NCI-H1417 treated with DMSO at 0.1 percent for 48 hours (cell line): ENCODE data around the gene KIF16B.
"Not testable (repeated sequence)": the region's sequence is repeated elsewhere in the genome, so short reads cannot be mapped to it uniquely, and the experiment has no call there.

Experiments
- DNase-seq: peaks from one replicate; lab custom pipeline; 2025; lab: John Stamatoyannopoulos, UW

Gene KIF16B

DNA sequence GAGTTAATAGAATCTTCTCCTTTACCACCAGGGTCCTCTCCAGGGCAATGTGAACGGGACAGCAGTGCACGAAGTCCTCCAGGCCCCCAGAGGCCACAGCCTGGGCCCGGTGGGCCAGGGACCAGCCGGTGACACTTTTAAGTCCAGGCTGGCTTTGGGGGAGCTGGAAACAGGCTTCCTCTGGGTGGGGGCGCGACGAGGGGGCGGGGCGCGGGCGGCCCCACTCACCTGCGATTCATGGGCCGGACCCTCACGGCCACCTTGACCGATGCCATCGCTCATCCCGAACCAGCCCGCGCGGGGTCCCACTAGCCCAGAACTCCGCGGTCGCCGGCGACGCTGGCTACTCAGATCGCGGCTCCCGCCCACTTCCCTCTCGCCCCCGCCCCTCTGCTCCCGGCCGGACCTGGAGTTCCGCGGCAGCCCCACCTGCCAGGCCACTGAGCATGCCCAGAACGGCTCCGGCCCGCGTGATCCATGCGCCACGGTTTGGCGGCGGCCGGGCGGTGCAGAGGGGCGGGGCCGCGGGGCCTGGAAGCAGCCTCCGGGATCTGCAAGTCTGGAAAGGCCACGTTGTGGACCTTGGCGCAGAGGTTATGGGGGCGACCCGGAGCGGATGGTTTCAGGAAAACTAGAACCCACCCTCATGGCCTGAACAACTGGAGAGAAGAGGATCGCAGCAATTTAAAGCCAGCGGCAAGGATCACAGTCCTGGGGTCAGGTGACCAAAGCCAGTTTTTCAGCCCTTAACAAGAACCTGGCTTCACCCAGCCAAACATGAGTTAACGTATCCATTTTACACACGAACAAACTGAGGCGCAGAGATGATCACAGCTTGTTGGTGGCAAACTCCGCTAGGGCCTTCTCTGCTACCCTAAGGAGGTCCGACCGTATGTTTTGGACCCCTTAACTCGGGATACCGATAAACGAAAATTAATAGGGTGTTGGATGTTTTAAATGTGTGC, at the start of gene KIF16B:
Gene KIF16B, minus strand, starts transcription at position 448 of the 965 bp plus-strand sequence. Its CDS starts 173 bp downstream, at position 275.
- peak; percentile 81 for DNase-seq

- DNase-seq = no peak
Measured at GRCh38 chr20:16622501-16622900, 49.3 kb upstream of the KIF16B start.

DNA sequence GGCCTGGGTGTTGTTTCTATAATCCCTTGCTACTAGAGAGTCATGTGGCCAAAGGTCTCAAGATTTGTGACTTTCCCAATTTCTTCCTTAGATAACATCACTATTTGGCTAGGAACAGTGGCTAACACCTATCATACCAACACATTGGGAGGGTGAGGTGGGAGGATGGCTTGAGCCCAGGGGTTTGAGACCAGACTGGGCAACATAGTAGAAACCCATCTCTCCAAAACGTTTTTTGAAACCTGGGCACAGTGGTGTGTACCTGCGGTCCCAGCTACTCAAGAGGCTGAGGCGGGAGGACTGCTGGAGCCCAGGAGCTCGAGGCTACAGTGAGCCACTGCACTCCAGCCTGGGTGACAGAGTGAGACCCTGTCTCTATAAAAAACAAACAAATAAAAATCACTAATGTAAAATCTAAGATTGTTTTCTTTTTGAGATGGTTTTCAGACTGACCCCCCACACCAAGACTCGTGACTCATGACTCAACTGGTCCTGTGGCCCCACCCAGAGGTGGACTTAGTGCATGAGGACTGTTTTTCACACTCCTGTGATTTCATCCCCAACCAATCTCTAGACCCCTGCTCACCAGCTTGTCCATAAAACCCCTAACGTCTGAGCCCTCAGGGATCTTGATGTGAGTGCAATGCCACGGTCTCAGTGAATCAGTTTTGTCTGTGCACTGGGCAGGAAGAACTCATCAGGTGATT, 48.3 kb upstream of the KIF16B start:
- DNase-seq = no peak

DNA sequence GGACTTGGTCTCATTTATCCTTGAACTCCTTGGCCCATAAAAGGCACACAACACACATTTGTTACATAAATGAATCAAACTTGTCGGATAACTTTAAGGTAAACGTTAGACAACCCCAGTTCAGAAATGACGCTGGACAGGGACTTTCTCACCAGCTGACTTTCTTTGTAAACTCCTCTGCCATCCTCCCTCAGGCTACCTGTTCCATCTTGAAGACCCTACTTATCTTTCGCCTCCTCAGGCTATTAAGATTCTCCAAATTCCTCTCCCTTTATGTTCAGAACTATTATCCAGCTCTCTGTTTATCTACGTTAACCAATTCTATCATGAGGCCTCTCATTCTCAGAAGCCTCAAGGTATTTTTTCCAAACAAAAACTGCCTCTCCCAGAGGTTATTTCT, 47.7 kb upstream of the KIF16B start:
- DNase-seq = no peak

DNA sequence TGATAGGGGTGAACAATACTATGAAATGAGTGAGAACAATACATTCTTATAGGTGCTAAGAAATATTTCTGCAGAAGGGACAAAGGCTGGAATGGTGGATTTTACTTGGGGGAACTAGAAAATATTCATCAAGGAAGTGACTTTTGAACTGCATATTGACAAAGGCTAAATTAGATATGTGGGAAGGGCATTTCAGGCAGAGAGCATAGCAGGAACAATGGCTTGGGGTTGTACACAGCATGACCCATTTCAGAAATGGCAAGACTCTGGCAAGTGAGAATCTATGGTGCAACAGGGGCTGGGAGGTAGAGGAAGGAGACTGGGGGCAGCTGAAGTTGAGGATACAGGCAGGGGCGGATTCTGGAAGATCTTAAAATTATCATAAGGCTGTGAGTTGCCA, 46.7 kb upstream of the KIF16B start:
- no peak for DNase-seq

- DNase-seq = no peak
Measured at GRCh38 chr20:16617056-16617455, 43.8 kb upstream of the KIF16B start.

DNA sequence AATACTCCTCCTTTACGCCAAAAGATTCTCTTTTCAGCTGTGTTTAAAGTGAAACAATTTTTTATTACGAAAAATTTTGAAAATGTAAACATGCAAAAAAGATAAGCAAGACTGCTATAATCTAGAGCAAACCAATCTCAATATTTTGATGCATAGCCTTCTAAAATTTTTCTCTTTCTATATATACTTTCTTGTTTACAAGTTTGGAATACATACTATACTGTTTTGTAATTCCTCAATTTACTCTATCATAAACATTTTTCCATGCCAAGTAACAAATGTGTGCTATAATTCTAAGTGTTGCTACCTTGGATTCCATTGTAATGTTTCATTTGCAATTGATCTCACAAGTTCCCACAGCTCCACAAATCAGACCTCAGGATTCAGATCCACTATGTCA, 43.1 kb upstream of the KIF16B start:
- DNase-seq = no peak

- DNase-seq = no peak
Measured at GRCh38 chr20:16615199-16615598, 42.0 kb upstream of the KIF16B start.

DNA sequence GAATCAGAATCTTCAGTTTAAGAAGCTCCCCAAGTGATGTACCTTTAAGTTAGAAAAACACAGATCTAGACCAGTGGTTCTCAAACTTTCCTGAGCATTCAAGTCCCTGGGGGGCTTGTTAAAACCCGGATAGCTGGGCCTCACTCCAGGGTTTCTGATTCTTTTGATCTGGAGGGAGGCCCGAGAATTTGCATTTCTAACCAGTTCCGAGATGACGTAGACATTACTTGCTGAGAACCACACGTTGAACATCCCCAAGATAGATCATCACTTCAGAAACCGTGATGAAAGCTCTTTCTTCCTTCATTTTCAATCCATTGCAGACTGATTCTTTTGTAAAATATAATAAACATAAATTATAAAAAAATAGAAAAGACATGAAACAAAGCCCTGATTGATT, 40.7 kb upstream of the KIF16B start:
- no peak for DNase-seq

DNA sequence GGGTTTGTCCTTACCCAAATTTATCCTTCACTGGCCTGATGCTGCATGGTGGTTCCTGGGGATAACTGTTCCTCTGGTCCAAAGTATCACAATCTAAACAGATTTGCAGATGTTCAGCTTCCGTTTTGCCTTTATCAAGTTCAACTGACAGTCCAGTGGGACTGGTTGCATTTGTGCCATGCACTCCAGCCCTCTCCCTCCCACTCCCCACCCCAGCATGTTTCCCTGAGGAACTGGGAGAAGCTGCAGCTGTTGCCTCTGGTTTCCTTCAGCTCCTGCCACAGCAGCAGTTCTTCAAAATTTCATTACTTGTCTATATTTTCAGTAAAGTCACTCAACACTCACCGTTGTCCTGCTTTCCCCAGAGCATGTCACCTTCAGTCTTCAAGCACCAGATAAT, 39.5 kb upstream of the KIF16B start:
- no peak for DNase-seq

- no peak for DNase-seq
Measured at GRCh38 chr20:16611817-16612216, 38.6 kb upstream of the KIF16B start.

GRCh38 chr20:16609066-16609465, 35.8 kb upstream of the KIF16B start:
- no peak for DNase-seq

DNA sequence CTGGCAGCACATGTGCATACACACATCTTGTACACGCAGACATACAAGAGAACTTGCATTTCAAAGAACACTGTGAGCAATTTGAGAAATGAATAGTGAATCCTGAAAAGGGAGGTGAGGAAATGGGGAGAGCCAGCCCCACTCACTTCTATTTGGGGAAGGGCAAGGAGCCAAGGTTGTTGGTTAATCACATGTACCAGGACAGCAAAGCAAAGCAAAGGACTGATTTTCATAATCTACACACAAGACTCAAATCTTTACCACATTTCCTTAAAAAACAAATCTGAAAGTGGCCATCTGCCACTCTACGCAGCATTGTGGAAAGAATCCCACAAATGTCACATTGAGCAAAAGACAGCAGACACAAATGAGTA, 35.0 kb upstream of the KIF16B start:
- DNase-seq = no peak

GRCh38 chr20:16607364-16608276, 34.4 kb upstream of the KIF16B start:
- DNase-seq = no peak

GRCh38 chr20:16606468-16607070, 33.3 kb upstream of the KIF16B start:
- DNase-seq = no peak

- DNase-seq = no peak
Measured at GRCh38 chr20:16601047-16601446, 27.8 kb upstream of the KIF16B start.

GRCh38 chr20:16599257-16599656, 26.0 kb upstream of the KIF16B start:
- no peak for DNase-seq

DNA sequence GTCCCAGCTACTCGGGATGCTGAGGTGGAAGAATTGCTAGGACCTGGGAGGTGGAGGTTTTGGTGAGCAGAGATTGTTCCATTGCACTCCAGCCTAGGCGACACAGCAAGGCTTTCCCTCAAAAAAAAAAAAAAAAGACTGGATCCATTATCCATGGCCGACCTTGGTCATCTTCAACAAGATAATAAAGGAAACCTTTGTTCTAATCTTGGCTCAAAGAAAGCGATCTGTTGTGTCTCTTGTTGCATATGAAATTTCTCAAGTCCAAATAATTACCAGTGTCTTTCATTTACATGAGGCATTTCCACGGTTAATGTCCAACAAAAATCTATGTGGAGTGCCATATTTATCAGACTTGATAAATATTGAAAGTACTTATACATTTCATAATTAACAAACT, 23.7 kb upstream of the KIF16B start:
- DNase-seq = no peak

GRCh38 chr20:16596404-16596803, 23.2 kb upstream of the KIF16B start:
- not testable (repeated sequence) for DNase-seq

DNA sequence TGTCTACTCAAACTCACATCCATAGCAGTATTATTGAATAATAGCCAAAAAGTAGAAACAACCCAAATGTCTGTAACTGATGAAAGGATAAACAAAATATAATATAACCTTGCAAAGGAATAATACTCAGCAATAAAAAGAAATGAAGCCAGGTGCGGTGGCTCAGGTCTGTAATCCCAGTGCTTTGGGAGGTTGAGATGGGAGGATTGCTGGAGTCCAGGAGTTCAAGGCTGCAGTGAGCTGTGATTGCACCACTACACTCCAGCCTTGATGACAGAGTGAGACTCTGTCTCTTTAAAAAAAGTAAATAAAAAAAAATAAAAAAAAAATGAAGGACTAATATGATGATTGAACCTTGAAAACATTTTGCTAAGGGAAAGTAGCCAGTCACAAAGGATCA, 22.1 kb upstream of the KIF16B start:
- no peak for DNase-seq

DNA sequence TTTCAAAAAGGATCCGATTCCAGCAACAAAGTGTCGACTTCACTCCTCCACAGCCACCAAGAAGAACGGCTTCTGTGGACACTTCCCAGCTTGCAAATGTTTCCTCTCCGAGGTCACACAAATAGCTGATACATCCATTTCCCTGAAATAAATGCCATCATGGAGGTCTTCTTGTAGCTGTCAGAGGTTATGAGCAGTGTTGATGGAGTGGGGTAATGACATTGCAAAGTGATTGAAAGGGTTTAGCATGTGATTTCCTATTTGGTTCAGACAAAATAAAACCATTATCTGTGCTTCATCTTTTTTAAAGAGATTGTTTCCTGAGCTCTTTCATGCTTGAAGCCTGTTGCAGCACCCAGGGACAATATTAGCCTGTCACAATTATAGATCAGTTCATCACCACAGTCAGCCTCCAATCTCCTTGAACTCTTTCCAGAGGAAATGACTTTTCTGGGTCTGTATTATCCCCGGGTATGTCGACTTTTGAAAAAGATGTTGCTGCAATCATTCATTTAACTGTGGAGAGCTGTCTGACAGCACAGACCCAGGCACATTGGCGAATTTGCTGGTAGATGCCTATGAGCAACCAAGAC, 16.9 kb upstream of the KIF16B start:
- DNase-seq = no peak
